Measurements from ENCODE around the gene DISC1. TPM values are rescaled to one million over a fixed set of nuclear protein-coding genes. Genes with fewer than 3 reads are reported as not detected.
A peak's percentile ranks its signal among the peaks of the same experiment; 100 is the strongest.

The DISC1 gene
- total RNA-seq, 2 experiments from 2014 or later = 19.8 to 20.0 TPM

DNA sequence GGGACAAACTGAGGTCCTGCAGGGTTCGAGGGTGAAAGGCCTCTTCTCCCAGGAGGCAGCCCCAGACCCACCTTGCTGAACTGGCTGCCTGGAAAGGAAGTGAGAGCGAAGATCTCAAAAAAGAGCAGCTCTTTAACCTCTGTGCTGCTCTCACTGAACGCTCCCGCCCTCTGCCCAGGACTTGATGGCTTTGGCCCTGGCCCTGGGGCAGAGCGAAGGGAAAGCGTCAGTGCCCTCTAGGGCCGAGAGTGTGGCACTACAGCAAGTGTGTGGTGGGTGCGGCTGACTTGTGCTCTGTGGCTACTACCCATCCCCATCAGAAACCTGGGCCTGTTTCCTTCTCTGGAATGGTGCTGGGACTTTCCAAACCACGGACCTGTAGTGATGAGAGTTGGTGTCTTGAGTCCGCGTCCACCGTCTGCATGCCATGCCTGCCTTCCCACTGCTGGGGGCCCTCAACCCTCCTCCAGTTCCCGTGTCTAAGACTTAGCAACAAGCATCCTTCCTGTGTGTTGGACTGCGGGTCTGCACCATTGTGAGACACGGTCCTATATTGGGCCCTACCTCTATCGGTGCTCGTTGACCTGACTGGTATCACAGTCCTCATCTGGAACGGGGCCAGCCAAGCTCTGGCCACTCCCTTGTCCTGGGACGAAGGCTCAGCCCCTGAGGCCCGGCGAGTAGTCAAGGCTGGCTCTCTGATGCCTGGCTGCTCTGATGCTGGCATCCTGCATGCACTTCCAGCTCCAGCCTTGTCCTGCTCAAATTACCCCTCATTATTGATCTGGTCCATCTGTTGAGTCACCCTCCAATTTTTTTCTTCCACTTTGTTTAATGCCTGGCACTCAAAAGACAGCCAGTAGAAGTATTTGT, 180.3 kb downstream of the DISC1 start:
- no peak for ATAC-seq (ENCODE audit: poor library complexity)

DNA sequence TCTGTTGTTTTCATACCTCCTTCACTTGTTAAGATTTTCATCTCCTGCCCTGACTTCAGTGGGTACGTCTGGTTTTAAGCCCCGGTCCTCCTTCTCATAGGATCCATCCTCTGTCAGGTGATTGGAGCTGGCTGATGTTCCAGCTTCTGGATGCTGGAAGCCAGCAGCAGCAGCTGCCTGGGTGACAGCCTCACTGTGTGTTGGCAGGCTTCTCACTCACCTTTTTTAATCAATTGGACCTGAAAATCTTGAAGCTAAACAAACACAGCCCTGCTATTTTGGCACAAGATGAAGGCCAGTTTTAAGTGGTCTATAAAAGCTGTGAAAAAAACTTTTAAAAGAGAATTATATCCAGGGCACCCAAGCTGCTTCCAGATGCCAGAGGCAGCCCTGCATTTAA, 181.0 kb downstream of the DISC1 start:
- no peaks in the 10 kb centered on the region for H3K4me1 Mint-ChIP-seq (ENCODE audit: low read depth)
- ATAC-seq (ENCODE audit: poor library complexity) (no peak), DNase-seq (no peak)
- no peaks in the 10 kb centered on the region for H3K4me1 ChIP-seq (ENCODE audit: insufficient read depth, low read length)
- H3K9me3 ChIP-seq (ENCODE audit: control insufficient read depth in 1 of 2, insufficient read depth in 1 of 2, low read length in 2 of 2) = no peaks in the 10 kb centered on the region
- no peak overlapping the region for H3K27ac Mint-ChIP-seq
- no peaks in the 10 kb centered on the region for H3K27me3 ChIP-seq (ENCODE audit: control insufficient read depth in 1 of 2, insufficient read depth in 2 of 2, low read length in 2 of 2)
- POLR2A ChIA-PET = no interaction called here
- H3K4me3 ChIP-seq (ENCODE audit: low read length) = no peak overlapping the region
- H3K36me3 ChIP-seq (ENCODE audit: insufficient read depth, low read length) = peaks cover under 1% of the 10 kb centered on the region
- no peaks in the 10 kb centered on the region for H3K9me3 Mint-ChIP-seq
- peaks cover 53% of the 10 kb centered on the region for H3K36me3 Mint-ChIP-seq (ENCODE audit: low read depth)
- no peaks in the 10 kb centered on the region for H3K27me3 Mint-ChIP-seq
- TF ChIP-seq, protein P1, sequence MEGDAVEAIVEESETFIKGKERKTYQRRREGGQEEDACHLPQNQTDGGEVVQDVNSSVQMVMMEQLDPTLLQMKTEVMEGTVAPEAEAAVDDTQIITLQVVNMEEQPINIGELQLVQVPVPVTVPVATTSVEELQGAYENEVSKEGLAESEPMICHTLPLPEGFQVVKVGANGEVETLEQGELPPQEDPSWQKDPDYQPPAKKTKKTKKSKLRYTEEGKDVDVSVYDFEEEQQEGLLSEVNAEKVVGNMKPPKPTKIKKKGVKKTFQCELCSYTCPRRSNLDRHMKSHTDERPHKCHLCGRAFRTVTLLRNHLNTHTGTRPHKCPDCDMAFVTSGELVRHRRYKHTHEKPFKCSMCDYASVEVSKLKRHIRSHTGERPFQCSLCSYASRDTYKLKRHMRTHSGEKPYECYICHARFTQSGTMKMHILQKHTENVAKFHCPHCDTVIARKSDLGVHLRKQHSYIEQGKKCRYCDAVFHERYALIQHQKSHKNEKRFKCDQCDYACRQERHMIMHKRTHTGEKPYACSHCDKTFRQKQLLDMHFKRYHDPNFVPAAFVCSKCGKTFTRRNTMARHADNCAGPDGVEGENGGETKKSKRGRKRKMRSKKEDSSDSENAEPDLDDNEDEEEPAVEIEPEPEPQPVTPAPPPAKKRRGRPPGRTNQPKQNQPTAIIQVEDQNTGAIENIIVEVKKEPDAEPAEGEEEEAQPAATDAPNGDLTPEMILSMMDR (IDR thresholded peaks at IDR 0.05) = no peak
- H3K4me3 Mint-ChIP-seq = no peak overlapping the region
- H3K27ac ChIP-seq (ENCODE audit: low read depth in 1 of 2, low read length in 2 of 2) = no peak overlapping the region
- CTCF ChIA-PET = interaction anchor here (0.6 kb wide), 1 partner anchor 109 kb away, joined by 3 read pairs; no protein-coding TSS in a partner anchor
- intact Hi-C loops (cut with DNase I, micrococcal nuclease) = no loop called here

More for the DNA sequence above, 180.3 kb downstream of the DISC1 start:
- no peaks in the 10 kb centered on the region for H3K27me3 Mint-ChIP-seq
- H3K36me3 Mint-ChIP-seq (ENCODE audit: low read depth) = peaks cover 56% of the 10 kb centered on the region
- H3K9me3 Mint-ChIP-seq = no peaks in the 10 kb centered on the region
- H3K27ac Mint-ChIP-seq = no peak overlapping the region
- no peaks in the 10 kb centered on the region for H3K4me1 Mint-ChIP-seq (ENCODE audit: low read depth)
- H3K4me1 ChIP-seq (ENCODE audit: insufficient read depth, low read length) = no peaks in the 10 kb centered on the region
- no peak overlapping the region for H3K27ac ChIP-seq (ENCODE audit: low read depth in 1 of 2, low read length in 2 of 2)
- no peaks in the 10 kb centered on the region for H3K27me3 ChIP-seq (ENCODE audit: control insufficient read depth in 1 of 2, insufficient read depth in 2 of 2, low read length in 2 of 2)
- TF ChIP-seq, protein P1 (IDR thresholded peaks at IDR 0.05) = no peak
- CTCF ChIA-PET = no interaction called here
- intact Hi-C loops (cut with DNase I, micrococcal nuclease) = no loop called here
- POLR2A ChIA-PET = no interaction called here
- H3K9me3 ChIP-seq (ENCODE audit: control insufficient read depth in 1 of 2, insufficient read depth in 1 of 2, low read length in 2 of 2) = no peaks in the 10 kb centered on the region
- no peaks in the 10 kb centered on the region for H3K36me3 ChIP-seq (ENCODE audit: insufficient read depth, low read length)
- H3K4me3 Mint-ChIP-seq = no peak overlapping the region
- DNase-seq = peak in 4 of 14 experiments; percentile 1 to 53 (median 34)
- H3K4me3 ChIP-seq (ENCODE audit: low read length) = no peak overlapping the region

DNA sequence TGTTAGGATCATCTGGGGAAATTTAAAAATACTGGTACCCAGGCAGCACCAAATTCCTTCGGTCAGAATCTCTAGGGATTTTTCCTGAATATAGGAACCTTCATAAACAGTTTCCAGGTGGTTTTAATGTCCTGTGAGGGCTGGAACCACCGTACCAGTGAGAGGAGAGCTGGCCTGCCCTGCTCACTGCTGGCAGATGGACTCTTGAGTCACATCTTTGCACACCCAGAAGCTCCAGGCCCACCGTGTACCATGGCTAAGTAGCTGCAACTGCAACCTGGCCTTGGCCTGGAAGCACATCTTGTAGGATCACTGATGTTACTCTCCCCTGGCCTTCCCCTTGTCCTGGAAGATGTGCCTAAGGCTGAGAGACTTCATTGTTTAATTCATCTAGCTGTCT, 181.5 kb downstream of the DISC1 start:
- no peak overlapping the region for H3K4me3 ChIP-seq (ENCODE audit: low read length)
- H3K4me1 Mint-ChIP-seq (ENCODE audit: low read depth) = no peaks in the 10 kb centered on the region
- ChIA-PET CTCF (interaction anchor here (0.6 kb wide), 1 partner anchor 109 kb away, joined by 3 read pairs; no protein-coding TSS in a partner anchor), POLR2A (no interaction called here)
- H3K36me3 Mint-ChIP-seq (ENCODE audit: low read depth) = peaks cover 53% of the 10 kb centered on the region
- H3K27me3 ChIP-seq (ENCODE audit: control insufficient read depth in 1 of 2, insufficient read depth in 2 of 2, low read length in 2 of 2) = no peaks in the 10 kb centered on the region
- intact Hi-C loops (cut with DNase I, micrococcal nuclease) = no loop called here
- H3K4me1 ChIP-seq (ENCODE audit: insufficient read depth, low read length) = no peaks in the 10 kb centered on the region
- H3K27me3 Mint-ChIP-seq = no peaks in the 10 kb centered on the region
- H3K4me3 Mint-ChIP-seq = no peak overlapping the region
- peaks cover 5% of the 10 kb centered on the region for H3K36me3 ChIP-seq (ENCODE audit: insufficient read depth, low read length)
- DNase-seq = no peak
- TF ChIP-seq, protein P1 (IDR thresholded peaks at IDR 0.05) = no peak
- no peaks in the 10 kb centered on the region for H3K9me3 Mint-ChIP-seq
- H3K9me3 ChIP-seq (ENCODE audit: control insufficient read depth in 1 of 2, insufficient read depth in 1 of 2, low read length in 2 of 2) = no peaks in the 10 kb centered on the region
- H3K27ac Mint-ChIP-seq = no peak overlapping the region
- ATAC-seq (ENCODE audit: poor library complexity) = no peak
- no peak overlapping the region for H3K27ac ChIP-seq (ENCODE audit: low read depth in 1 of 2, low read length in 2 of 2)

Data from CD4-positive, alpha-beta T cell (primary cell).